ENCODE results near the gene BTBD10.
A peak's percentile ranks its signal among the peaks of the same experiment; 100 is the strongest.

The BTBD10 gene

GRCh38 chr11:13375798-13376197 is 87.2 kb downstream of the BTBD10 start:
- TF ChIP-seq, protein P1, sequence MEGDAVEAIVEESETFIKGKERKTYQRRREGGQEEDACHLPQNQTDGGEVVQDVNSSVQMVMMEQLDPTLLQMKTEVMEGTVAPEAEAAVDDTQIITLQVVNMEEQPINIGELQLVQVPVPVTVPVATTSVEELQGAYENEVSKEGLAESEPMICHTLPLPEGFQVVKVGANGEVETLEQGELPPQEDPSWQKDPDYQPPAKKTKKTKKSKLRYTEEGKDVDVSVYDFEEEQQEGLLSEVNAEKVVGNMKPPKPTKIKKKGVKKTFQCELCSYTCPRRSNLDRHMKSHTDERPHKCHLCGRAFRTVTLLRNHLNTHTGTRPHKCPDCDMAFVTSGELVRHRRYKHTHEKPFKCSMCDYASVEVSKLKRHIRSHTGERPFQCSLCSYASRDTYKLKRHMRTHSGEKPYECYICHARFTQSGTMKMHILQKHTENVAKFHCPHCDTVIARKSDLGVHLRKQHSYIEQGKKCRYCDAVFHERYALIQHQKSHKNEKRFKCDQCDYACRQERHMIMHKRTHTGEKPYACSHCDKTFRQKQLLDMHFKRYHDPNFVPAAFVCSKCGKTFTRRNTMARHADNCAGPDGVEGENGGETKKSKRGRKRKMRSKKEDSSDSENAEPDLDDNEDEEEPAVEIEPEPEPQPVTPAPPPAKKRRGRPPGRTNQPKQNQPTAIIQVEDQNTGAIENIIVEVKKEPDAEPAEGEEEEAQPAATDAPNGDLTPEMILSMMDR (IDR thresholded peaks at IDR 0.05; ENCODE audit: extremely low read depth, missing control alignments): no peak

GRCh38 chr11:13373216-13373615 is 89.8 kb downstream of the BTBD10 start:
- no peak for DNase-seq (ENCODE audit: low spot score)
- TF ChIP-seq, protein P1 (IDR thresholded peaks at IDR 0.05; ENCODE audit: extremely low read depth, missing control alignments): no peak

More at GRCh38 chr11:13375798-13376197, 87.2 kb downstream of the BTBD10 start:
- no peak for DNase-seq (ENCODE audit: low spot score)

- no peak for DNase-seq (ENCODE audit: low spot score)
- TF ChIP-seq, protein P1 (IDR thresholded peaks at IDR 0.05; ENCODE audit: extremely low read depth, missing control alignments): no peak
Observed at GRCh38 chr11:13368041-13368446, 95.0 kb downstream of the BTBD10 start.

GRCh38 chr11:13367115-13367514 is 95.9 kb downstream of the BTBD10 start:
- TF ChIP-seq, protein P1 (IDR thresholded peaks at IDR 0.05; ENCODE audit: extremely low read depth, missing control alignments): no peak
- DNase-seq (ENCODE audit: low spot score): no peak

DNA sequence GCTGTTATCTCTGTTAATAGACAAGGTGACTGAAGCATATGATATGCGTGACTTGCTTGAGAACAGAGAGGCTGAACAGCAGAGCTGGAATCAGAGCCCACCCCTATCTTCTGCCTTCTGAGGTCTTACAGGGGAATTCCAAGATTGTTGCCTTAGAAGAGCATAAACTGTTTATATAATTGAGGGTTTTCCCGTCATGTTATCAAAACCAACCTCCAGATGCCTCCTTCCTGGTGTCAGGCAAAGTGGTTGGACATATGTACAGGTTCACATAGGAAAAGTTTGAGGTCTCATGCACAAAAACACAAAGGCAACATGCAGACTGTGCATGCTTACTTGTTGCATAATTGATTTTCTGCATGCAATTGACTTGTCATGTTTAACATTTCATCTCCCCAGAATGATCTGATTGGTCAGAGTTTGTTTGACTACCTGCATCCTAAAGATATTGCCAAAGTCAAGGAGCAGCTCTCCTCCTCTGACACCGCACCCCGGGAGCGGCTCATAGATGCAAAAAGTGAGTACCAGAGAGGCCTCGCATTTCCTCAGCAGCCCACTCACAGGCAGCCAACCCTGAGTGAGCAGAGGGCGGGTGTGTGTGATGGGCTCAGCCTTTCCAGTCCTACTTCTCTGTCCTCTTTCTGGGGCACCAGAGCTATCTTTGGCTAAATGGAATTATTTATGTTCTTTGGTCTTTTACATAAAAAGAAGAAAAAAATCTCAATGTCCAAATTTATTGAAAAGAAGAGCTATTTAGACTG is 96.6 kb downstream of the BTBD10 start:
- TF ChIP-seq, protein P1 (IDR thresholded peaks at IDR 0.05; ENCODE audit: extremely low read depth, missing control alignments): no peak
- peak; percentile 16 for DNase-seq (ENCODE audit: low spot score)

GRCh38 chr11:13364388-13364787 is 98.6 kb downstream of the BTBD10 start:
- no peak for DNase-seq (ENCODE audit: low spot score)
- TF ChIP-seq, protein P1 (IDR thresholded peaks at IDR 0.05; ENCODE audit: extremely low read depth, missing control alignments): no peak

- DNase-seq (ENCODE audit: low spot score): no peak
- TF ChIP-seq, protein P1 (IDR thresholded peaks at IDR 0.05; ENCODE audit: extremely low read depth, missing control alignments): no peak
Observed at GRCh38 chr11:13362596-13363109, 100.4 kb downstream of the BTBD10 start.
